NCI-H146 (cell line): ENCODE measurements around the gene ADCY6.

Experiments used
- DNase-seq: peaks from one replicate; lab custom pipeline; 2025; lab: John Stamatoyannopoulos, UW

ADCY6 gene

DNA sequence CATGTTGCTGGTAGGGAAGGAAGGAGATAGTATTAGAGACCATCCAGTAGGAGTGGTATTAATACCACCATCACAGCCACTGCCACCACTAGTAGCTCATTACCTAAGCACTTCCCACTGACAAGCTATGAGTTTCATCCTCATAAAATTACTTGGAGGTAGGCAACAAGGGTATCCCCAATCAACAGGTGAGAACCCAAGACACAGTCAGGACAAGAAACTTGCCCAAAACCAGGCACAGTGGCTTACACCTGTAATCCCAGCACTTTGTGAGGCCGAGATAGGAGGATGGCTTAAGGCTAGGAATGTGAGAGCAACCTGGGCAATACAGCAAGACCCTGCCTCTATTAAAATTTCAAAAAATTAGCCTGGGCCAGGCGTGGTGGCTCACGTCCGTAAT, 5.5 kb downstream of the ADCY6 start:
- DNase-seq: no peak

DNA sequence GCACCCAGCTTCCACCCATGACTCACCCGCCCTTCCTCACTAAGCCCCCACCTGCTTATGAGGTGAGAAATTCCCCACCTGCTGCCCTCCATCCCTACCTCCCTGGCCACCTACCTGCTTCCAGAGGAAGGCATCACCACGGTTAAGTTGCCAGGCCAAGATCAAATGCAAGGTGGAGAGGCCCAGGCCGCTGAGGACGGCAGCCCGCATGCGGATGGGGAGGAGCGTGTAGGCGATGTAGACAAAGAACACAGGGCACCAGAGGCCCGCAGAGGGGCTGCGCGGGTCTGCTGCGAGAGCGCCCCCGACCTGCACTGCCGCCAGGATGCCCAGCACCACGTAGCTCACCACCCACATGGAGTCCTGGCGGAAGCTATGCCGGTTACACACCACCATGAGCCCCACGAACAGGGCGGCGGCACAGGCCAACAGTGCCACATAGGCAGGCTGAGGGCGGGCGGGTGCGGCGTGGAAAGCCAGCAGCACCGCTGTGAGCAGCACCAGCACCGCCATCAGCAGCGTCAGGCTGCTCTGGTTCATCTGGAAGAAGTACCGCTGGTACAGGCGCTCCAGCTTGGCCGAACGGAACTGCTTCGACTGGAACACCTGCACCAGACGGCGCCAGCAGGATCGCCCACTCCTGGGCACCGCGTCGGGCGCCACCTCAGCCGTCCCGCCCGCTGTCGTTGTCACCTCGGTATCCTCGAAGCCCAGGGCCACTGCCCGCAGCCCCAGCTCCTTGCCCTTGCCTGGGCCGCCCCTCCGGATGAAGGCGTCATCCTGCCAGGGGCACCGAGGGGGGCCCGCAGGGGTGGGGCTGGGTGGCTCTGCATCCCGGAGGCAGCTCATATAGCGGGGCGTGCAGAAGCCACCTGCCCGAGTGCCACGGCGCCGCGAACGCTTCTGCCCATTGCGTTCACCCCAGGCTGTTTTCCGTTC, 6.2 kb downstream of the ADCY6 start:
- DNase-seq: no peak

GRCh38 chr12:48781750-48782456, 7.0 kb downstream of the ADCY6 start:
- no peak for DNase-seq

GRCh38 chr12:48780381-48781025, 8.4 kb downstream of the ADCY6 start:
- no peak for DNase-seq

GRCh38 chr12:48779869-48780268, 9.0 kb downstream of the ADCY6 start:
- DNase-seq: no peak

DNA sequence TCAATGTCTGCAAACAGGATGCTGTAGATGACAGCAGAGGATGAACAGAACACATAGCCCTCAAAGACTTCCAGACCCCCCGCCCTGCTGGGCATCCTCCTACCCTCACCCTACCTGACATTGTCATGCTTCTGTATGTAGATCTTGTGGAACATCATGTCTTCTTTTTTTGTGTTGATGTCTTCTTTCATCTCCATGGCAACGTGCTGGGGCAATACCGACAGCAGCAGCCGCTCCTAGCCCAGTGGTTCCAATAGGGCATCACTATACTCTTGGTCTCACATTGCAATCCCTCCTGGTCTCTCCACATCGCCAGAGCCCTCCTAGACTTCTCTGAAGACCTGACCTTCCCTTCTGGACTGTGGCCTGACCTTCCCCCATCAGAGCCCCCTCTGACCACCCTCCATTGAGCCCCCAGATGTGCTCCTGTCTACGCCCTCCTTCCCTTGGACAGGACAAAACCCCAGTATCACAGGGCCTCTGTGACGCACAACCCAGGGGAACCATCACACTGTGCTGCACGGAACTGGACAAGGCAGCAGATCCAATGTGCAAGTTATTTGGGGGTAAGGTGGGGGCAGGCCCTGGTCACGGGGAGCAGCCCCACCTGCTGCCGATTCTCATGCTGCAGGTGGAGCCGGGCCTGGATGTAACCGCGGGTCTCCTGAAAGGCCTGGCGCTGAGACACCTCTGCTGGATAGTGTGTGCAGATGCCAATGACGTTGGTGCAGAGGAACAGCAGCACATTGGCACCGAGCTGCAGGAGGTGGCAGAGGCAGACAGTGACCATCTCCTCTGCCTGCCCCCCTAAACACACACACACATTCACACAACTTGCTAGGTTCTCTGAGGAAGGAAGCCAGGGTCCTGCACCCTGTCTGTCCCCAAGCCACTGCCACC, 11.1 kb downstream of the ADCY6 start:
- no peak for DNase-seq

DNA sequence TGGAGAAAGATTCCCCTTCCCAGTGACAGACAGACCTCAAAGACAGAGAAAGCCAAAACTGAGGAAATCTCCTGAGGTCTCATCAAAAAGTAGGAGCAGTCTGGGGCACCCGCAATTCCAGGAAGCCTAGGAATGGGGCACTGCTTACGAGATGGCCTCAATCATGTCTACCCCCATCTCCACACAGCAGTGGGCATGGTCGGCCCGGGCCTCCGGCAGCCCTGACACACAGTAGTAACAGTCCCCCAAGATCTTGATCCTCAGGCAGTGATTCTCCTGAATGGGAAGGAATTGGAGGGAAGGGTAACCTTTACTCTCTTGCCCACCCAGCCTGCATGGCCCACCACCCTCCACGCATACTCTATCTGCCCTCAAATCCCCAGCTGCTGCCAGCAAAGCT, 11.9 kb downstream of the ADCY6 start:
- no peak for DNase-seq

GRCh38 chr12:48775991-48776649, 12.8 kb downstream of the ADCY6 start:
- DNase-seq: no peak

DNA sequence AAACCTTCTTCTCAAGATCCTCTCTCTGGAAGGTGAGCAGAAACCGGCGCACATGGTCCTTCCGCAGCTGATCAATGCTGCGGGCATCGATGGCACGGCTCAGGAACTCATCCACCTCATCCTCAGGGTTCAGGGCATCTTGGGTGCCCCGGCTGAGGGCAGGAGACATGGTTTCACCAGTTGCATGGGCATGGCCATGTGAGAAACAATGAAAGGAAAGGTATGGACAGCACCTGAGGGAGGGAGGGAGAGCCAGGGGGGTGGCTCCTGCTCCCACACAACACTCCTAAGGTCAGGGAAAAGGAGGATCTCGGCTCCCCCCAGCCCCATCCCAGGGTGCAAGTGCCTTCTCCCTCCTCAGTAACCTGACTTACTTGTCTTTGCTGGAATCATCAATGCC, 13.6 kb downstream of the ADCY6 start:
- DNase-seq: no peak

DNA sequence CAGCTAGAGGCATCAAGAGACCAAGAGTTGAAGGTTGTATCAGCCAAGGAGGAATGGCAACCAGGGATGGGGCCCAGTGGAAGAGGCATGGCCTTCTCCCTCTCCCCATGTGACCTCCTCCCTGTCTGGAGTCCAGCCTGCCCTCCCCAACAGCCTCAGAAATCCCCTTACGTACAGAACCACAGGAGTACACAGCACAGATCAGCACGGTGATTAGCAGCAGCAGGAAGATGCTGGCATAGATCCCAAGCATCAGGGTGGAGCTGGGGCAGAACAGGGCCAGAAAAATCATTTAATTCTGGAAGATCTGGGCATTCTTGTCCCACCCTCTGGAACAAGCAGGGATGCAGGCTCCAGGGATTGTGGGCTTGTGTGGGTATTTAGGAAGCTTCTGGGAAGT, 14.4 kb downstream of the ADCY6 start:
- no peak for DNase-seq

GRCh38 chr12:48773686-48774085, 15.2 kb downstream of the ADCY6 start:
- no peak for DNase-seq

DNA sequence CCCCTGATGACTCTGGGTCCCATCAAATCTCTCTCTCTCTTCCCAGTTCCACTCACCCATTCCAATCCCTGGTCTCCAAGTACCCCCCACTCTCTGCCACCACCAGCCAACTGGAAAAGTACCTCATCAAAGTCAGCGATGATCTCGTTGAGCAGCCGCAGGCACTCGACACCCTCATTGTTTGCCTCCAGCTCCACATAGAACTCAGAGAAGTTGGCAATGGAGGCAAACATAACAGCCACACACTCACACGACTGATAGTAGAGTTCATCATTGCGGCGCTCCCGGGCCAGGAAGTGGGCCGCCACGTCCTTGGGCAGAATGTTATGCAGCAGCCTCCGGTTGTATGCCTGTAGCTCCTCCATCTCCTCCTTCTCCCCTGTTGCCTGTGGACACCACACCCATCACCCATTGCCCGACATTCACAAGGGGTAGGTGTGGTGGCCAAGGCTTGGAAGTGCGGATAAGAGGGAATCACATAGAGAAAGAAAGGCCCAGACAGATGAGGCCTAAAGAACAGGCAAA, 17.2 kb downstream of the ADCY6 start:
- DNase-seq: no peak

- DNase-seq: no peak
These were observed 18.1 kb downstream of the ADCY6 start for GRCh38 chr12:48770756-48771155.

DNA sequence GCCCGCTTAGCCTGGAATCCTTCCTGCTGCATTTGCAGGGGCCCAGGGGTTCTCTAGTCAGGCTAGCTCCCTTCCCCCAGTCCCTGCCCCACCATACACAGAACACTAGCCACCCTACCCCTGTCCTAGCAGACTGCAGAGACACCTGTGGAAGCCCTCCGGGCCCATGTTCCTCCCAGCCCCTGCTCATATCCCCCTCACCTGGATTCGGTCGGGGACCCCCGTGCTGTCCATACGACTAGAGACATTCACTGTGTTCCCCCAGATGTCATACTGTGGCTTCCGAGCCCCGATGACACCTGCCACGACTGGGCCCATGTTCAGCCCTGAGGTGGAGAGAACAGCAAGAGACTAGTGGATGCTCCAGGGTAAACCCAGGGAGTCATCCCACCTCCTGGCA, 20.2 kb downstream of the ADCY6 start:
- DNase-seq: no peak

DNA sequence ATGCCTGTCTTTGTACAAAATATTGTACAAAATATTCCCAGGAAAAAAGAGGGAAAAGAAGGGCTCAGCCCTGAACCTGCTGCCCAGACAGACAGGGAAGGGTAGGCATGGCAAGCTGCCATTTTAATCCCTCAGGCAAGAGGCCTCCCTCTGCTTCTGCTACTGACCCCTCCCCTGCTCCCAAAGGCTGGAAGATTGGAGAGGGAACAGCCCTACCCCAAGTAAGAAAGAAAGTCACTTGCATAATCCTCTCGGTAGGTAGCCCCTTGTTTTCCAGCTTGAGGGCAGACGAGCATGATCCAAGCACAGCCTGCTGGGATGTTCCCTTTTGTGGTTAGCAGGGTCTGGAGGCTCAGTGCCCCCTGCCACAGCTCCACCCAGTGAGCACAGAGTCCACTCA, 20.7 kb downstream of the ADCY6 start:
- no peak for DNase-seq

DNA sequence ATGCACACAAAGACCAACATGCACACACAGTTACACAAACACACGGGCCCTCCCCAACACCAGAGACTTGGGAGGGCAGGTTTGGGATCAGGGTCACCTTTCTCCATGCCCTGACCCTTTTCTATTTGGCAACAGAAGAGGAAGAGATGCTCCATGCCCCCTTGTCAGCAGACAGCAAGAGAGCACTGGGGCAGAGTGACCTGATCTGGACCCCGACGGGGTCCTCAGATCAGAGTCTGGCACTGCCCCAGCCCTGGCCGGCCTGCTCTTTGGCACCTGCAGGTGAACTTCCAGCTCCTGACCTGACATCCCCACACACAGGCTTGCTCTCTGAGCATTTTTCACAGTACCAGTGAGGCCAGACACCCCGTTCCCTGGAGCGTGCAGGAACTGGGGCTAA, 21.4 kb downstream of the ADCY6 start:
- DNase-seq: no peak

DNA sequence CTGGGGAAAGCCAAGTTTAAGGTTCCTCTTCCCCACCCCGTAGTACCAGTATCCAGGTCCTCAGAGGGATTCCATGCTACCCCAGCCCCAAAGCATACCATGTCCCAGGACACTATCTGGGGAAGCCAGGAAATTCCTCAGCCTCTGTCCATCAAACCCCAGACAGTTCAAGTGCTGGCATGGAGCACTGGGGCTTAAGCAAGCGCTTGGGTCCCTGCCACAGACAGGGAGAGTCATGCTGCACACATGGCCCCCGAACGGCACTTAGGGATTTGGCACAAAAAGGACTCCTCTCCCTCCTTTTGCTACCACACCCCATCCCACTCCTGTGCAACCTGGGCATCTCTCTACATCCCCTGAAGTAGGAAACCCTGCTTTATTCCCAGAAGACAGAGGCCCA, 21.8 kb downstream of the ADCY6 start:
- no peak for DNase-seq

- DNase-seq: no peak
These were observed 23.1 kb downstream of the ADCY6 start for GRCh38 chr12:48765753-48766162.

DNA sequence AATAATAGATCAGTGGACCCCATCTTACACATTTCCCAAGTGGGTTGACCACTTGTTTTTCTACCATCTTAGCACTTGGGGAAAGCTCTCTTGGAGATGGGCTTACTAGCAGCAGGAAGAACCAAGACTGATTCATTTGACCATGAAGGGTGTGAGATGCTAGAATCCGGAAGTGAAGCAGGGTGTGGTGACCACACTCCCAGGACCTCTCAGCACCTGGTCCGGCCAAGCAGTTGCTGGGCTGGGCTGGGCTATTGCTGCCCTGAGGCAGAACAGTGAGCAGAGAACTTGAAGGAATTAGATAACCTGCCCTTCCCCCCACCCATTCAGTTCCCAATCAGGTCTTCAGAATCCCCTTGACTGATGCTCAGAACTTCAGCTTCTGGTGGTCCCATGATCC, 24.4 kb downstream of the ADCY6 start:
- no peak for DNase-seq

GRCh38 chr12:48758737-48759136, 30.2 kb downstream of the ADCY6 start:
- DNase-seq: no peak

DNA sequence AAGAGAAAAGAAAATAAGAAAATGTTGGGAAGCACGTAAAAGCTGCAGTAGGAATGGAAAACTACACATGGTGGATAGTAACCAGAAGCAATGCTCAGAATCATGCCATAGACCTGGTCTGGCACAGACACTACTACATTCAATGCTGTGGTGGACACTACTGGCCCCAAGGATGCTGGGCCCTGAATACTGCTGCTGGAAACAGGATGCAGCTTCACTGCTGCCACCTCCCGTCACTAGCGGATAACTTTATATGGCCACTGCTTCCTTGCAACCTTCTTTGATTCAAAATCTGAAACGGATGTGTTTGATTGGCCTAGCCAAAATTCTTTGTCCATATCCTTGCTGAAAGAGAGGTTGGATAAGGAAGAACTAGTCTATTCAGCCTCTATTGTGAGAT, 30.7 kb downstream of the ADCY6 start:
- no peak for DNase-seq
